ENCODE data around the gene SPEM1.

The SPEM1 gene

GRCh38 chr17:7389924-7390910 is 29.9 kb upstream of the SPEM1 start:
- Histone ChIP-seq H3K9ac (ENCODE audit: low read length) (no peak overlapping the region), H3K4me1 (ENCODE audit: control insufficient read depth, insufficient read depth, low read length) (no peaks in the 10 kb centered on the region), H3K4me3 (ENCODE audit: low read length) (no peak overlapping the region), H3K27me3 (ENCODE audit: control insufficient read depth, insufficient read depth, low read length) (no peaks in the 10 kb centered on the region), H3K36me3 (ENCODE audit: control insufficient read depth, insufficient read depth, low read length) (peaks cover 10% of the 10 kb centered on the region), H3K27ac (ENCODE audit: low read depth, low read length) (no peak overlapping the region)

GRCh38 chr17:7391307-7391706 is 28.8 kb upstream of the SPEM1 start:
- Histone ChIP-seq H3K27me3 (ENCODE audit: control insufficient read depth, insufficient read depth, low read length) (no peaks in the 10 kb centered on the region), H3K36me3 (ENCODE audit: control insufficient read depth, insufficient read depth, low read length) (peaks cover 10% of the 10 kb centered on the region), H3K4me1 (ENCODE audit: control insufficient read depth, insufficient read depth, low read length) (no peaks in the 10 kb centered on the region), H3K4me3 (ENCODE audit: low read length) (no peak overlapping the region), H3K27ac (ENCODE audit: low read depth, low read length) (no peak overlapping the region), H3K9ac (ENCODE audit: low read length) (no peak overlapping the region)

- peaks cover 10% of the 10 kb centered on the region for H3K36me3 ChIP-seq (ENCODE audit: control insufficient read depth, insufficient read depth, low read length)
- H3K27ac ChIP-seq (ENCODE audit: low read depth, low read length) = no peak overlapping the region
- H3K4me1 ChIP-seq (ENCODE audit: control insufficient read depth, insufficient read depth, low read length) = no peaks in the 10 kb centered on the region
- peak overlapping the region; percentile 83 for H3K4me3 ChIP-seq (ENCODE audit: low read length)
- H3K27me3 ChIP-seq (ENCODE audit: control insufficient read depth, insufficient read depth, low read length) = no peaks in the 10 kb centered on the region
- H3K9ac ChIP-seq (ENCODE audit: low read length) = no peak overlapping the region
Observed at GRCh38 chr17:7392696-7393612, 27.2 kb upstream of the SPEM1 start.

- Histone ChIP-seq H3K36me3 (ENCODE audit: control insufficient read depth, insufficient read depth, low read length) (peaks cover 10% of the 10 kb centered on the region), H3K27ac (ENCODE audit: low read depth, low read length) (peak overlapping the region; percentile 86)
Observed at GRCh38 chr17:7393613-7394451, 26.3 kb upstream of the SPEM1 start.

GRCh38 chr17:7394452-7395191 is 25.5 kb upstream of the SPEM1 start, which contains the start of gene PLSCR3:
Gene PLSCR3, minus strand, starts transcription at chr17:7394525. Its CDS starts 415 bp downstream, at chr17:7394110.
- peaks cover 5% of the 10 kb centered on the region for H3K36me3 ChIP-seq (ENCODE audit: control insufficient read depth, insufficient read depth, low read length)
- no peaks in the 10 kb centered on the region for H3K4me1 ChIP-seq (ENCODE audit: control insufficient read depth, insufficient read depth, low read length)
- peak within 1 kb of the TSS; percentile 86 for H3K27ac ChIP-seq (ENCODE audit: low read depth, low read length)

More at GRCh38 chr17:7393613-7394451, 26.3 kb upstream of the SPEM1 start:
- Histone ChIP-seq H3K27me3 (ENCODE audit: control insufficient read depth, insufficient read depth, low read length) (no peaks in the 10 kb centered on the region), H3K4me3 (ENCODE audit: low read length) (peak overlapping the region; percentile 83), H3K9ac (ENCODE audit: low read length) (peak overlapping the region; percentile 54), H3K4me1 (ENCODE audit: control insufficient read depth, insufficient read depth, low read length) (no peaks in the 10 kb centered on the region)

GRCh38 chr17:7396147-7396546 is 24.0 kb upstream of the SPEM1 start:
- Histone ChIP-seq H3K27me3 (ENCODE audit: control insufficient read depth, insufficient read depth, low read length) (no peaks in the 10 kb centered on the region), H3K27ac (ENCODE audit: low read depth, low read length) (no peak overlapping the region), H3K9ac (ENCODE audit: low read length) (no peak overlapping the region), H3K36me3 (ENCODE audit: control insufficient read depth, insufficient read depth, low read length) (peaks cover 3% of the 10 kb centered on the region), H3K4me3 (ENCODE audit: low read length) (no peak overlapping the region), H3K4me1 (ENCODE audit: control insufficient read depth, insufficient read depth, low read length) (no peaks in the 10 kb centered on the region)

More at GRCh38 chr17:7394452-7395191, 25.5 kb upstream of the SPEM1 start, which contains the start of gene PLSCR3:
- Histone ChIP-seq H3K9ac (ENCODE audit: low read length) (peak within 1 kb of the TSS; percentile 88), H3K27me3 (ENCODE audit: control insufficient read depth, insufficient read depth, low read length) (no peaks in the 10 kb centered on the region), H3K4me3 (ENCODE audit: low read length) (peak within 1 kb of the TSS; percentile 83)

- peaks cover 7% of the 10 kb centered on the region for H3K4me1 ChIP-seq (ENCODE audit: control insufficient read depth, insufficient read depth, low read length)
- no peaks in the 10 kb centered on the region for H3K36me3 ChIP-seq (ENCODE audit: control insufficient read depth, insufficient read depth, low read length)
Observed at GRCh38 chr17:7398612-7399011, 21.5 kb upstream of the SPEM1 start.

GRCh38 chr17:7403043-7403726 is 16.9 kb upstream of the SPEM1 start:
- H3K9ac ChIP-seq (ENCODE audit: low read length) = peak overlapping the region; percentile 75
- peak overlapping the region; percentile 87 for H3K4me3 ChIP-seq (ENCODE audit: low read length)
- H3K36me3 ChIP-seq (ENCODE audit: control insufficient read depth, insufficient read depth, low read length) = no peaks in the 10 kb centered on the region
- H3K27ac ChIP-seq (ENCODE audit: low read depth, low read length) = peak overlapping the region; percentile 90
- H3K4me1 ChIP-seq (ENCODE audit: control insufficient read depth, insufficient read depth, low read length) = peaks cover 12% of the 10 kb centered on the region
- peaks cover 2% of the 10 kb centered on the region for H3K27me3 ChIP-seq (ENCODE audit: control insufficient read depth, insufficient read depth, low read length)

More at GRCh38 chr17:7398612-7399011, 21.5 kb upstream of the SPEM1 start:
- H3K27ac ChIP-seq (ENCODE audit: low read depth, low read length) = no peak overlapping the region
- no peak overlapping the region for H3K9ac ChIP-seq (ENCODE audit: low read length)
- no peaks in the 10 kb centered on the region for H3K27me3 ChIP-seq (ENCODE audit: control insufficient read depth, insufficient read depth, low read length)
- H3K4me3 ChIP-seq (ENCODE audit: low read length) = no peak overlapping the region

- Histone ChIP-seq H3K36me3 (ENCODE audit: control insufficient read depth, insufficient read depth, low read length) (no peaks in the 10 kb centered on the region), H3K4me3 (ENCODE audit: low read length) (peak overlapping the region; percentile 87), H3K27me3 (ENCODE audit: control insufficient read depth, insufficient read depth, low read length) (peaks cover 2% of the 10 kb centered on the region), H3K27ac (ENCODE audit: low read depth, low read length) (peak overlapping the region; percentile 90), H3K4me1 (ENCODE audit: control insufficient read depth, insufficient read depth, low read length) (peaks cover 12% of the 10 kb centered on the region), H3K9ac (ENCODE audit: low read length) (peak overlapping the region; percentile 71)
Observed at GRCh38 chr17:7403727-7403976, 16.5 kb upstream of the SPEM1 start.

GRCh38 chr17:7403977-7404736 is 16.0 kb upstream of the SPEM1 start, which contains the start of gene TMEM256:
Gene TMEM256, minus strand, starts transcription at chr17:7404097. Its CDS starts 13 bp downstream, at chr17:7404084.
- no peaks in the 10 kb centered on the region for H3K36me3 ChIP-seq (ENCODE audit: control insufficient read depth, insufficient read depth, low read length)
- H3K9ac ChIP-seq (ENCODE audit: low read length) = peak within 1 kb of the TSS; percentile 75
- H3K4me3 ChIP-seq (ENCODE audit: low read length) = peak within 1 kb of the TSS; percentile 87
- peak within 1 kb of the TSS; percentile 90 for H3K27ac ChIP-seq (ENCODE audit: low read depth, low read length)
- H3K27me3 ChIP-seq (ENCODE audit: control insufficient read depth, insufficient read depth, low read length) = peaks cover 2% of the 10 kb centered on the region
- H3K4me1 ChIP-seq (ENCODE audit: control insufficient read depth, insufficient read depth, low read length) = peaks cover 12% of the 10 kb centered on the region
